ENCODE measurements around the gene ATP10D. TPM values are rescaled to one million over a fixed set of nuclear protein-coding genes. Genes with fewer than 3 reads are reported as not detected.
A peak's percentile ranks its signal among the peaks of the same experiment; 100 is the strongest.

ATP10D gene
- total RNA-seq, 1 experiment from 2014 or later = 5.1 TPM

DNA sequence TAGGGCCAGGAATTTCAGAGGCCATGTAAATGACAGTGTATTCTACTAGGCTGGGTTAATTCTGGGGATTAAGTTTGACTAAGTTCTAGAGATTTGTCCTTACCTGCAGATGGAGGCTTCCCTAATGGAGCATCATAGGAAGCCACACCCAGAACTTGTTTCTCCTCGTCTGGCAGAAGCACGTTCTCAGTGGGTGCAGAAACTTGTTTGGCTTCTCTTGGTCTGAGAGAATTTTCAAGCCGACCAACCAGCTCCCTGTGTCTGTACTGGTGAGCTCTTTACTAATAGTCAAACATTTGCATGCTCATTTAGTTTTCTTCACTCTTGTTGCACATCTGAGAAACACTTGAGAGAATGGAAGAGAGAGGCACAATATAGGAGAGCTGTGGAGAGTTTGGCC is 907 bp upstream of the ATP10D start:
- ChIA-PET POLR2A (interaction anchor here (0.7 to 2.0 kb wide), 5 partner anchors 9 to 35 kb away, joined by 3 to 9 read pairs (median 5); partner anchors contain the start of gene COMMD8), CTCF (interaction anchor here (2.1 kb wide), 1 partner anchor 21 kb away, joined by 6 read pairs; the partner anchor contains the start of gene COMMD8), RAD21 (ENCODE audit: low non-redundant PET in 1 of 2, low total read pairs in 2 of 2, uncharacterized antibody in 2 of 2, unreplicated experiment in 2 of 2) (no interaction called here)
- TF ChIP-seq EZH2phosphoT487 (IDR thresholded peaks at IDR 0.05; ENCODE audit: borderline replicate concordance) (no peak), POLR2A (IDR thresholded peaks at IDR 0.05; ENCODE audit: borderline replicate concordance, extremely low read depth, insufficient read depth, insufficient read length) (no peak), SRF (IDR thresholded peaks at IDR 0.05; ENCODE audit: low read depth) (no peak), CEBPB (IDR thresholded peaks at IDR 0.05; ENCODE audit: low read depth) (no peak), ZFX (IDR thresholded peaks at IDR 0.05) (no peak), SIN3A (IDR thresholded peaks at IDR 0.05; ENCODE audit: low read depth) (no peak), YY1 (IDR thresholded peaks at IDR 0.05; ENCODE audit: extremely low read depth, insufficient replicate concordance, low read depth, low read length) (no peak), EZH2 (IDR thresholded peaks at IDR 0.05) (no peak), FOSL1 (IDR thresholded peaks at IDR 0.05; ENCODE audit: low read depth) (no peak), RAD21 (IDR thresholded peaks at IDR 0.05; ENCODE audit: low read depth) (no peak)
- TF ChIP-seq, protein P1, sequence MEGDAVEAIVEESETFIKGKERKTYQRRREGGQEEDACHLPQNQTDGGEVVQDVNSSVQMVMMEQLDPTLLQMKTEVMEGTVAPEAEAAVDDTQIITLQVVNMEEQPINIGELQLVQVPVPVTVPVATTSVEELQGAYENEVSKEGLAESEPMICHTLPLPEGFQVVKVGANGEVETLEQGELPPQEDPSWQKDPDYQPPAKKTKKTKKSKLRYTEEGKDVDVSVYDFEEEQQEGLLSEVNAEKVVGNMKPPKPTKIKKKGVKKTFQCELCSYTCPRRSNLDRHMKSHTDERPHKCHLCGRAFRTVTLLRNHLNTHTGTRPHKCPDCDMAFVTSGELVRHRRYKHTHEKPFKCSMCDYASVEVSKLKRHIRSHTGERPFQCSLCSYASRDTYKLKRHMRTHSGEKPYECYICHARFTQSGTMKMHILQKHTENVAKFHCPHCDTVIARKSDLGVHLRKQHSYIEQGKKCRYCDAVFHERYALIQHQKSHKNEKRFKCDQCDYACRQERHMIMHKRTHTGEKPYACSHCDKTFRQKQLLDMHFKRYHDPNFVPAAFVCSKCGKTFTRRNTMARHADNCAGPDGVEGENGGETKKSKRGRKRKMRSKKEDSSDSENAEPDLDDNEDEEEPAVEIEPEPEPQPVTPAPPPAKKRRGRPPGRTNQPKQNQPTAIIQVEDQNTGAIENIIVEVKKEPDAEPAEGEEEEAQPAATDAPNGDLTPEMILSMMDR (IDR thresholded peaks at IDR 0.05 in 2 of 3, conservative IDR thresholded peaks at IDR 0.05 in 1 of 3; ENCODE audit: borderline replicate concordance in 1 of 3, insufficient read depth in 1 of 3, low read depth in 2 of 3, low read length in 2 of 3) = no peak
- no peak overlapping the region for H3K27ac ChIP-seq (ENCODE audit: low read depth, low read length)
- ATAC-seq (no peak), DNase-seq (ENCODE audit: low read depth, low spot score) (no peak)
- no peaks in the 10 kb centered on the region for H3K36me3 ChIP-seq (ENCODE audit: control insufficient read depth in 1 of 2, insufficient read depth in 2 of 2, low read length in 2 of 2)
- no TSS peak for BruUV-seq (replicated peaks)
- H3K4me2 ChIP-seq (ENCODE audit: low read length) = no peak overlapping the region
- H3K9ac ChIP-seq (ENCODE audit: low read length) = no peak overlapping the region
- H3K9me2 ChIP-seq (ENCODE audit: insufficient read depth) = no peaks in the 10 kb centered on the region
- no peaks in the 10 kb centered on the region for H3K79me2 ChIP-seq (ENCODE audit: insufficient read depth, low read length)
- peak overlapping the region; percentile 89 for H2AFZ ChIP-seq (ENCODE audit: low read depth, low read length, poor library complexity, severe bottlenecking)
- intact Hi-C loops (cut with micrococcal nuclease) = loop anchor here (2.0 kb wide), 1 partner anchor 81 kb away; no protein-coding TSS in a partner anchor
- no peaks in the 10 kb centered on the region for H4K20me1 ChIP-seq (ENCODE audit: insufficient read depth)
- peaks cover 0 to 20% of the 10 kb centered on the region in 2 experiments; a peak in 3 of 4 replicates for H3K4me1 ChIP-seq (ENCODE audit: control insufficient read depth in 1 of 2, insufficient read depth in 2 of 2, low read length in 2 of 2)
- H3K27me3 ChIP-seq (ENCODE audit: insufficient read depth, low read length) = no peaks in the 10 kb centered on the region
- H3K4me3 ChIP-seq (replicated peaks in 1 of 2; ENCODE audit: low read depth in 1 of 2, low read length in 2 of 2) = no peak overlapping the region
- H3K9me3 ChIP-seq (ENCODE audit: control insufficient read depth in 1 of 2, insufficient read depth in 1 of 2, low read depth in 1 of 2, low read length in 2 of 2) = no peaks in the 10 kb centered on the region

Data from HCT116 (cell line).